Measurements from ENCODE around the gene HS6ST1.

Gene HS6ST1

DNA sequence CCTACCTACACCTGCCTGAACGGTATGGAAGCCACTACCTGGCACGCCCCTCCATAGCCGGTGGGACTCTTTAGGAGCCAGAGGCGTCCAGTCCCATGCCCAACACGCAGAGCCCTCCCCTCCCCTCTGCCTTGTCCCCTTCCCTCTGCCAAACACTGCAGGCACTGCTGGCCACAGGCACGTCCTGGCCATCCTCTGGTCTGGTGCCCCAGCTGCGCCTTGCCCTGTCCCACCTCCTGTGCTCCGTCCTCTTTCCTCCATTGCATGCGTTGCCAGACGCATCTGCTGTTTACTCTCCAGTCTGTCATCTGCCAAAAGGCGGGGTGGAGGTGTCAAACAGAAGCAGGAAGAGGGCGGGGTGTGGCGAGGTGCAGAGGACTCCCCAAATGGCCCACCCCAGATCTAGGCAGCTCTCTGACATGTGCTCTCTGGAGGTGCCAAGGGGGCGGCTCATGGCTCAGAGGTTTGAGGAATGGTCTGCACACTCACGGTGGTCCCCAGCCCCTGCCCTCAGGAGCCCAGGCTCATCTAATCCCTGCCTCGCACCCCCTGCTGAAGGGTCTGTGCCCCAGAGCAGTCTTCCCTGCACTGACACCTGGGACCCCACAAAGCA, 45.1 kb downstream of the HS6ST1 start:
- TF ChIP-seq, protein P1, sequence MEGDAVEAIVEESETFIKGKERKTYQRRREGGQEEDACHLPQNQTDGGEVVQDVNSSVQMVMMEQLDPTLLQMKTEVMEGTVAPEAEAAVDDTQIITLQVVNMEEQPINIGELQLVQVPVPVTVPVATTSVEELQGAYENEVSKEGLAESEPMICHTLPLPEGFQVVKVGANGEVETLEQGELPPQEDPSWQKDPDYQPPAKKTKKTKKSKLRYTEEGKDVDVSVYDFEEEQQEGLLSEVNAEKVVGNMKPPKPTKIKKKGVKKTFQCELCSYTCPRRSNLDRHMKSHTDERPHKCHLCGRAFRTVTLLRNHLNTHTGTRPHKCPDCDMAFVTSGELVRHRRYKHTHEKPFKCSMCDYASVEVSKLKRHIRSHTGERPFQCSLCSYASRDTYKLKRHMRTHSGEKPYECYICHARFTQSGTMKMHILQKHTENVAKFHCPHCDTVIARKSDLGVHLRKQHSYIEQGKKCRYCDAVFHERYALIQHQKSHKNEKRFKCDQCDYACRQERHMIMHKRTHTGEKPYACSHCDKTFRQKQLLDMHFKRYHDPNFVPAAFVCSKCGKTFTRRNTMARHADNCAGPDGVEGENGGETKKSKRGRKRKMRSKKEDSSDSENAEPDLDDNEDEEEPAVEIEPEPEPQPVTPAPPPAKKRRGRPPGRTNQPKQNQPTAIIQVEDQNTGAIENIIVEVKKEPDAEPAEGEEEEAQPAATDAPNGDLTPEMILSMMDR (conservative IDR thresholded peaks at IDR 0.05; ENCODE audit: low read depth, low read length): no peak
- no peak overlapping the region for H3K4me3 ChIP-seq (ENCODE audit: low read depth, low read length)
- no peak for DNase-seq (ENCODE audit: low read depth)

DNA sequence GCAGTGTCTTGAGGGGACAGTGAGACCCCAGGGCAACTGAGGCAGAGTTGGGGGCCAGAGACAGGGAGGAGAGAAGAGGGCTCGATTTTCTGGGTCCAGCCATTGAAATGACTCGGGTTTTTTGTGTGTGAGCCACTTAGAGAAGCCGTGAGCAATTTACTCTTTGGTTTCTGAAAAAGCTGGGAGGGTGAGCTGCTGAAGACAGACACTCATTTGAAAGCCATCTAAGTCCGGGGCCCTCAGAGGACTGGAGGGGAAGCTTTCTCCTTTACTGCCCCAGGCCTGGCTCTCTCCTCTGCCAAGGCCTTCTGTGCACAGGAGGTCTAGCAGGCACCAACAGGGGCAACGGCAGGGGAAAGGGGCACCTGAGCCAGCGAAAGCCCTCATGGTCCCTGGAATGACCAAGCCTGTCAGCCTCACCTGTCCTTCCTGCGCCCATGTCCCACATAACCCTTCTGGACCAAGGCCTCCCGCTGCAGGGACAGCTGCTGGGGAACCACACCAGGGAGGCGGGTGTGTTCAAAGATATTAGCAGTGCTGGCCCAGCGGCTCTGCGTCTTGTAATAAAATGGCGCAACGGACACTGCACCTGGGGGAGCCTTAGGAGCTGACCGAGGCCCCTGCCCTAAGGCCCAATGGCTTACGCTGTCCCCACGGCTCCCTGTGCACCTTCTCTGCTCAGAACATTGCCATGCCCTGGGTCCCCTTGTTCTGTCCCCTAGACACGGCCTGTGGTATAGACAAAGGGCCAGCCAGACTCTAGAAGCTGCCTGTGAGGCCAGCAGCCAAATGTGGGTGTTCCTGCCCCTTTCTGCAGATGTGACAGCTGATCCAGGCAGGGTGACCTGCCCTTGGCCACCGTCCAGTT, 45.8 kb downstream of the HS6ST1 start:
- DNase-seq (ENCODE audit: low read depth): no peak
- TF ChIP-seq, protein P1 (conservative IDR thresholded peaks at IDR 0.05; ENCODE audit: low read depth, low read length): no peak

DNA sequence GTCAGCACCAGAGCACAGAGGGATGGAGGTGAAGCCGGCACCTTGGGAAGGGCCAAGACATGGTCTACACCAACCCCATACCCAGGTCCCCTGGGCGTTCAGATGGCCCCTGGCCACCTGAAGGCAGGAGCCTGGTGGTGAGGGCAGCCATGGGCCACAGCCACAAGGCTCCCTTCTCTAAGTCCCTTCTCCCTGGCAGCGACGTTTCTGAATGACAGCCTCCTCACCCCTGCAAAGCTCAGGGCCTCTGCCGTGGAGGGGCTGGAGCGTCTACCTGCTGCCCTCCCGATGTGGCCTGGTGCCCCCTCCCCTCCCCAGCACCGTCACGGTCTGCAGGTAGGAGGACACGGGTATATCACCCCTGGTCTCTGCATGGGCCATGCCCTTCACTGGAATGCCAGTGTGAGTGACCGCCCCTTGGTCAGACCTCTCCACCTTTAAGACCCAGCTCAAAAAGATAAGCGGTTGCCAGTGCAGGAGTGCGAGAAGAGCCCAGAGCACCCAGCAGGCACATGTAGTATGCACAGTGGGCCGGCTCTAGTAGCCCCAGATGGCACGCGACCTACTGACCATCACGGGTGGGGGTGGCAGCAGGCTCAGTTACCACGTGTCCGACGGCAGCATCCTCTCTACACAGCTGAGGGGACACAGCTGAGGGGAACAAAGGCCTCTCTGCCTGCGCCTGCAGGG, 46.6 kb downstream of the HS6ST1 start:
- TF ChIP-seq, protein P1 (conservative IDR thresholded peaks at IDR 0.05; ENCODE audit: low read depth, low read length): no peak
- H3K4me3 ChIP-seq (ENCODE audit: low read depth, low read length): no peak overlapping the region
- DNase-seq (ENCODE audit: low read depth): no peak

More for the DNA sequence above, 45.8 kb downstream of the HS6ST1 start:
- H3K4me3 ChIP-seq (ENCODE audit: low read depth, low read length): no peak overlapping the region

DNA sequence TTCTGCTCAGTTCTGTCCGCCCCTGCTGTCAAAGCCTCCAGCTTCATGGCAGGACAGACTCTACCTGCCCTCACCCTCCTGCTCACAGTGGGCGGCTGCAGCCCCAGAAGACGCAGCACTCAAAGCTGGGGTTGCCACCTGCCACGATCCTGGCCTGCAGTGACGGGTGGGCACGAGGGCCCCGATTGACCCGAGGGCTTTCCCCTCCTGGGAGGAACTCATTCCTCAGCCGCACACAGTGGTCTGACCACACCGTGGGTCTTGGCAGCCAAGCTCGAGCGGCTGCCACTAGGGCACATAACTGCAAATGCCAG, 47.1 kb downstream of the HS6ST1 start:
- no peak overlapping the region for H3K4me3 ChIP-seq (ENCODE audit: low read depth, low read length)
- TF ChIP-seq, protein P1 (conservative IDR thresholded peaks at IDR 0.05; ENCODE audit: low read depth, low read length): no peak
- DNase-seq (ENCODE audit: low read depth): no peak

DNA sequence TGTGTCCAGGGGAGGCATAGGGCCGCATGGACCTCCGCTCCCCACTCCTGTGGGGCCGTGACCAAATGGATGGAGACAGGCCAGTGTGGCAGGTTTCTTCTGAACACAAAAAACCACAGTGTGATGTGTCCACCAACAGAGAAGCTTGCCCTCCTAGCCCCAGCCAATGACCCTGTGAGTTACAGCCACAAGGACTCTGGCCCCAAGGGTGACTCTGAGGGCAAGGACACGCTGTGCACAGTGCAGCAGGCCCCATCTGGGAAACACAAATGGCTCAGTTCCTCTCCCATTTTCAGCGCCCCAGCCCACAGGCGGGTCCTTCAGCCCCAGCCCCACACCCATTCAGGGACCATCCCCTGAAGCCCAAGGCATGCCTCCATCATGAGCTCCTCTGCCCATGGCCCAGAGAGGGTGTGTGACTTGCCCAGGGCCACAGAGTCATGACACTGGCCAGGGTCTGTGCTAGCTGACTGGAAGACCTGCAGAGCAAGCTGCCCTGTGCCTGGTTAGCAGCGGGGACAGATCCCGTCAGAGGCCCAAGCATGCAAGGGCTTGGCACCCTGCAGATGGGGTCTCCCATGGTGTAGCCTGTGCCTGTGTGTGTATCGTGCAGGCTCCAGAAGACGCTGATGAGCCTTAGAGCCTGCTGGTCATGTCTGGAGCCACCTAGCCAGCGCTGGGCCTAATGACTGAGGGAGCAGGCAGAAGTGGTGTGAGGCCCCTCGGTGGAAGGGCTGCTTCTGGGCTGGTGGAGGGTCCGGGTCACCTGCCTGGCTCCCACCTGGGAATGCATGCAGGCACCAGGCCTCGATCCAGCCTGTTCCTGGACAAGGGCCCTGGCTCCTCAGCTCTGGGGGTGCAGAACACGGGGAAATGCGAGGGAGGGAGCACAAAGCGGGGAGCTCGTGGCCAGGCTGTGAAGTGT, 47.7 kb downstream of the HS6ST1 start:
- no peak for DNase-seq (ENCODE audit: low read depth)
- TF ChIP-seq, protein P1 (conservative IDR thresholded peaks at IDR 0.05; ENCODE audit: low read depth, low read length): no peak
- H3K4me3 ChIP-seq (ENCODE audit: low read depth, low read length): no peak overlapping the region

DNA sequence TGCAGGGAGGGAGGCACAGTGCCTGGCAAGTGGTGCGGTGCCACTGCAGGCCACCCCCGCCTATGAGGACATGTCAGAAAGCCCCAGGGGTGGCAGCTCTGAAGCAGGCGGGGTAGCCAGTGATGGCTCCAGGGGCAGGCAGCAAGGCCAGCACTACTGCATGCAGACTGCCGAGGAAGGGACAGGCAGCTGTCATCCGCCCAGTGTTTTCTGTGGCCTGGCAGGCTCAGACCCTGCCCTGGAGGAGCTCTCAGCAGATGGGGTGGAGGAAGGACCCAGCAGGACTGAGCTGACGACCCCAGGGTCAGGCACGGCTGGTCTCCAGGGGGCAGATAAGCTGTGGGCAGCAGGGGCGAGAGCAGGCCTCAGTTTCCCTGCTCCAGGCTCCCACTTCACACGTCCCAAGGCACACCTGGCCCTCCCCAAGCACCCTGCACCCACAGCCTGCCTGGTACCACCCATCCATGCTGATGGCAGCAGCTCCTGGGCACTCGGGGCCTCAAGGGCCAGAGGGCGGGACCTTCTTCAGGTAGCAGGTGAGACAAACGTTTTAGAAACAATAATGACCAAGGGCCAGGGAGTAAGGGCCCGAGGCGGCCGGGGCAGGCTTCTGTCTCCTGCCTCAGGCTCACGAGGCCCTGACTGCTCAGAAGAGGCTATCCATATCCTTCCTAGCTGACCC, 48.5 kb downstream of the HS6ST1 start:
- TF ChIP-seq, protein P1 (conservative IDR thresholded peaks at IDR 0.05; ENCODE audit: low read depth, low read length): no peak
- H3K4me3 ChIP-seq (ENCODE audit: low read depth, low read length): no peak overlapping the region
- no peak for DNase-seq (ENCODE audit: low read depth)

Data from choroid plexus epithelial cell (primary cell).